Activated CD4-positive, alpha-beta T cell treated with anti-CD3 and anti-CD28 coated beads, Interleukin-10, Interleukin-2, amounts not matched to agents 100 ng/mL and 50 ng/mL, durations not matched to agents 16 hours and 8 hours (primary cell): ENCODE data around the gene ADAMTS17.
A peak's percentile ranks its signal among the peaks of the same experiment; 100 is the strongest.

Source experiments
- DNase-seq: peaks from one replicate; pipeline ENCODE4 v3.0.0-alpha.2; 2020

The ADAMTS17 gene

DNA sequence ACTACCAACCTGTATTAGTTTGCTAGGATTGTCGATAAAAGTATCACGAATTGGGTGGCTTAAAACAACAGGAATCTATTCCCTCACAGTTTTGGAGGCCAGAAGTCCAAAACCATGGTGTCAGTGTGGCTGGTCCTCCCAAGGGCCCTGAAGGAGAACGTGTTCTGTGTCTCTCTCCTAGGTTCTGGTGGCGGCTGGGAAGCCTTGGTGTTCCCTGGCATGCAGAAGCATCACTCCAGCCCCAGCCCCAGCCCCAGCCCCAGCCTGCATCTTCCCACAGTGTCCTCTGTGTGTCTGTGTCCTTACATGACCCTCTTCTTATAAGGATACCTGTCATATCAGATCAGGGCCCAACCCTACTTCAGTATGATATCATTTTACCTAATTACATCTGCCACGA is 336.1 kb downstream of the ADAMTS17 start:
- DNase-seq: no peak

GRCh38 chr15:100005013-100005412 is 336.8 kb downstream of the ADAMTS17 start:
- no peak for DNase-seq

DNA sequence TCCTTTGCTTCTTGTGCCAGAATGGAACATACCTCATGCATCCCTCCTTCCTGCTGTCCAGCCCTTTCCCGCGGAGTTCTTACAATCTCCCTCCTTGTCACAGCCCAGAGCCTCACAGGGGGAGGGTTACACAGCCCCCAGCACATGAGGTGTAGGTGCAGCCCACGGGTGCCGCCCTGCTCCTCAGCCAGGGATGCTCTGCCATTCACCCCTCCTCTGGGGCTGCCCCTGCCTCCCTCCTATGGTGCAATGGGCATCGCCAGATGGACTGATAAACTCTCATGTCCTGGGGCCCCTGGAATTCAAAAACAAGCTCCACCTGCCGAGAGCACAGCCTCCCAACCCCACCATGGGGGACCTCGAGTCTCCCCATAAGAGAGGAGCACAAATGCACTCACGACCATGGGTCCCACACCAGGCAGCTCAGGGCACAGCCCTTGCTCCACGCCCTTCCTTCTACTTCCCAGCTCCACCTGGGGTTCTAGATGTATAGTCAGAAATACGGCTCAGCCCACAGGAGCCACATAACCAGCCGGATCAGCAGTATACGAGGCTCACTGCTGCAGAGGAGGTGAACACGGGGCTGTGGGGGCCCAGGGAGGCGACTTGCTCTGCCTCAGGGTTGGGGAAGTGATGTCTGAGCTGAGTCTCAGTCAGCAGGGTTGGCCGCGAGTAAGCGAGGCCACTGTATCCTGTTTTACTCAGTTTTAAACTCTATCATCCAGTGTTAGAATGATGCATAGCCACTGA is 338.8 kb downstream of the ADAMTS17 start:
- DNase-seq: no peak

- no peak for DNase-seq
Observed at GRCh38 chr15:100002086-100002620, 339.6 kb downstream of the ADAMTS17 start.

- DNase-seq: peak; percentile 28
Observed at GRCh38 chr15:100001405-100001804, 340.4 kb downstream of the ADAMTS17 start.

DNA sequence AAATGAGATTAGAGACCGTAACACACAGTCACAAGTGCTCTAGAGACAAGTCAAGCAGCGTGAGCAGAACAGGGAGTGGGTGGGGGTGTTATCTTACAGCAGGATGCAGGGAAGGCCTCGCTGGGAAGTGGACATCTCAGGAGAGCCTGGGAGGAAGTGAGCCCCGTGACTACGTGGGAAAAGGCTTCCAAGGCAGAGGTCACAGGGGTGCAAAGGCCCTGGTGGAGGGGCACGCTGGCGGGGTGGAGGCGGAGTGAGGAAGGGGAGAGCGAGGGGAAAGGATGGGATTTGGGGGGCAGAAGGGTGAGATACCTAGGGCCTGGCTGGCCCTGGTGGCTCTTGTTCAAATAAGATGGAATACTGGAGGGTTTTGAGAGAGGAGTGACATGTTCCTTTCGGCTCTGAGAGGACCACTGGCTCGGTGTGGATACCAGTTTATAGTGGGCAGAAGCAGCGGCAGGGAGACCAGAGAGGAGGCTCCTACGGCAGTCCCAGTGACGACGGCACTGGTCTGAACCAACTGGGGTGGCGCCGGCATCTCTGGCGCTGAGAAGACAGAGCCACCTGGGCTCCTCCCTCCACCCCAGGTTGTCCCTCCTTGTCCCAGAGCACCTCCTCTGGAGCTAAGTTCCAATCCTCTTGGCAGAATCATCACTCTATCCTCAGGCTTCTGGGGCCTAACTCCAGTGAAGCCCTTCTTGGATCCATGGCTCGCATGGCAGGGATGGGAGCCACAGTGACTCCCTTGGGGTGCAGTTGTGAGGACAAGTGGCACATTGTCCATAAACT is 342.3 kb downstream of the ADAMTS17 start:
- no peak for DNase-seq

GRCh38 chr15:99998661-99999101 is 343.1 kb downstream of the ADAMTS17 start:
- no peak for DNase-seq

DNA sequence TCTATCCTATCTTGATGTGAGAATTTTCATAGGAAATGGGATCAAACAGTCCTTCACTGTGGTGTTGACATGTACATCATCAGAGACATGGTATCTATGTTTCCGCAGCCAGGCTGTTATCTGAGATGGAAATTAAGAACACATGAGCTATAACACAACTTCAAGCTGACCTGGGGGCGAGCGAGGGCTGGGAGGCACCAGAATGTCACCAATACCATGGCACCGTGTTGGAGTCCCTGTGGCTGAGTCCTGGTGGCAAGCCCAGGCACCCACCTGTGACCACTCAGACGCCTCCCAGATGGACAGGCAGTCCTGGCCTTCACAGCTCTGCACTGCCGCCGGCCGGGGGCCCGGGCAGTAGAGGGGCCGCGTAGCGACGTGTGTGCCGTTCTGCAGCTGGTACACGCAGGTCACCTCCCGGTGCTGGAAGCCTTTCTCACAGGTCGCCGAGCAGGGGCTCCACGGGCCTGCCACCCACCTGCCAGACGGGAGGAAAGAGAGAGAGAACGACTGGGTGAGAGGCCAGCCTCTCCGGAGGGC is 344.6 kb downstream of the ADAMTS17 start:
- DNase-seq: no peak

DNA sequence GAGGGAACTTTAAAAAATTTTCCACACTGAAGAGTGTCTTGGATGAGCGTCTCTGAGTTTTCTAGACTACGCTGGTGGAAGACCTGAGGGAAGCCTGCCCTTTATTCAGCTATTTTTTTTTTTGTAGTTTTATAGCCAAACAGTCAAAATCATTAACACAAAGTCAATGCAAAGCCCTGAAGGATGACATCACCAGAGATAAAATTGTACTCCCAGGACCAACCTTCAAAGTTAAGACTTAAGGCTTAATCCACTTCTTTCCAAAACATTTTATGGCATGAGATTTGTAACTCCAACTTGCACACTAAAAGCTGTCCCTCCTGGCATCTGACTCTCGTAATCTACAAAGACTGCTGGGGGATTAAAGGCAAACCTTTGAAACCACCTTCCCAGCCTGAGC is 345.1 kb downstream of the ADAMTS17 start:
- no peak for DNase-seq

DNA sequence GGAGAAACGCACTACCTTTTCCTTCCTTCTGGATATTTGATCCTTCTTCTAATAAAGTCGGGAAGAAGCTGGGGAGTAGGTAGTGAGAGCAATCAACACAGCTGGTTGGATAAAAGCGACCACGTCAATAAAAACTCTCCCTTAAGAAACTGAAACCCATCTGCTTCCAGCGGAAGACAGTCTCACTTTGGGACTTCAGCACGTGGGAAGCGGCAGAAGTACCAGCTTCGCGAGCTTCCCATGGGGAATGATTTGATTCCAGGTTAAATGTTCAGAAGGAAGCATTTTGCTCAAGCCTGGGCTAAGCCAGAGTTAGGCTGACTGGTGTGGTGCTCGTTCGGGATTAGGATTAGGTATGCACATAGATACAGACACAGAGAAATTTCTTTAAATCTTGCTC is 346.2 kb downstream of the ADAMTS17 start:
- no peak for DNase-seq

- no peak for DNase-seq
Observed at GRCh38 chr15:99994849-99995248, 346.9 kb downstream of the ADAMTS17 start.

DNA sequence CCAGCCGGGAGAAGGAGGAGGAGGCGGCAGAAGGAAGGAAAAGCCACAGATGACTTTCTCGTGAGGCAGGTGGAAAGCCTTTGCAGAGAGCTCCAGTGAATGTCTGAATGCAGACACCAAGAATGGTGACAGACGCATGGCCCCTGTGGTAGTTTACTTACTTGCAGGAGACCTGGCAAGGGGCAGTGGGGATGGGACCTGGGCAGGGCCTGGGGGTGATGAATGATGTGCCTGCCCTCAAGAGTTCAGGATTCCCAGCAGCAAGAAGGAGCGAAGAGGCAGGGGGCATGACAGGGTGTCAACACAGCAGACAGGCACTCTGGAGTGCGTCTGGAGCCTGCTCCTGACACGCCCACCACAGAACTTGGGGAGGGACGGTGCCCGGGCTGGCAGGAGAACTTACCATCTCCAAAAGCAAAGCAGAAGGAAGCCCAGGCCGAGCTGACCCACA is 348.1 kb downstream of the ADAMTS17 start:
- no peak for DNase-seq

- no peak for DNase-seq
Observed at GRCh38 chr15:99993262-99993661, 348.5 kb downstream of the ADAMTS17 start.

DNA sequence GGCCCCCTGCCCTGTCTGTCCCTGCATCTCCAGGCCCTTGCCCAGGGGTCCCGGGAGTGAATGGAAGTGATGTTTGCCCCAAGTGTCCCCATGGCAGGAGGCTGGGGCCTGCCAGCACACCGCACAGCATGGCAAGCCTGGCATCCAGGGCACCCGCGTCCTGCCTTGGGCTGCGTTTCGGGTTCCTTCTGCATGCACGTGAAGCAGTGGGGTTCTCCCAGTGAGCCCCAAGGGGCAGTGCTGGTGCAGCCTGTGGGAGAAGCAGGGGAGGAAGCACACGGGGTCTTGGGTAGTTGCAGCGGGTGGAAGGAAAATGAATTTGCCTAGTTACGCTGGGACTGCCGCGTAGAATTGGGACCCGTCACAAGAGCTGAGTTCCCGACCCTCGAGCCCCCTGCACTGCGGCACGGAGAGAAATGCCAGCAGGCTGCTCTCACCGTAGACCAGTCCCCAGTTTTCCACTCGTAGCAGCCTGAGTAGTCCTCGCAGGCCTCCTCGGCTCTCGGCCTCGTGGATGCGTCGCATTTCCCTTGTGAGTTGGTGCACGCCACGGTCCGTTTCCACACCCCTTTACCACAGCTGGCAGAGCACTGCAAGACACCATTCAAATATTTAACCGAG is 349.1 kb downstream of the ADAMTS17 start:
- DNase-seq: no peak

- no peak for DNase-seq
Observed at GRCh38 chr15:99989095-99989494, 352.7 kb downstream of the ADAMTS17 start.

GRCh38 chr15:99987701-99988100 is 354.1 kb downstream of the ADAMTS17 start:
- no peak for DNase-seq

- no peak for DNase-seq
Observed at GRCh38 chr15:99987119-99987506, 354.7 kb downstream of the ADAMTS17 start.

DNA sequence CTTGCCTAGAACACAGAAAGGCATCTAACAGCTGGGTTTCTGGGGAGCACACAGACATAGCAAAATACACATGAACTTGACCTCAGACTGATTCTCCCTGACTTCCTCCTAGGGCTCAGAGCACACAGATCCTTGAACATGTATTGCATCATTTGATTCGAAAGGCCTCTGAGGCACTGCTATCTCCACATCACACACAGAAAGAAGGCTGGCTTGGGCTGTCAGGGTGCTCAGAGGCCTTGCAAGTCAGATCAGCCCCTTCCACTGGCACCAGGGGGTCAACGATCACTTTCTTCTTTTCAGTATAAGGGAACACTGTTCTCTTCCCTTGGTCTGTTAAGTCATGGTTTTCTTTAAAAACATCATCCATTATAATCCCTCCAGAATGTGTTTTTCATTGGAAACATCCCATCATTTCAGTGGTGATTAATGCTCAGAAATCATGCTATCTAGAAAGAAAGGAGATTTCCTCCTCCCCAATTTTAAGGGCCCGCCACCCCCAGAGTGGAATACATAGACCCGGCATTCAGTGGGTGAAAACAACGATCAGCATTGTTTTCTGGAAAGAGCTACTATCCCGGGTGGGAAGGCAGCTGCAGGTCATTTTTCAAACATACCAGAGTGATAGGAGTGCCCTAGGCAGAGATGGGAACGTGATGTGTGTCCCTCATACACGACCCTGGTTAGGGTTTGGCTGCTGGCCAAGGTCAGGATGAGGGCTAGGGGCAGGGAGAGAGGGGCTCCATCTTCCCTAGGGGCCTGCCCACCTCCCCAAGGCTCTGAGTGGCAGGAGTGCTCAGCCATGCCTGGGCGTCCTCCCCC is 355.3 kb downstream of the ADAMTS17 start:
- no peak for DNase-seq

DNA sequence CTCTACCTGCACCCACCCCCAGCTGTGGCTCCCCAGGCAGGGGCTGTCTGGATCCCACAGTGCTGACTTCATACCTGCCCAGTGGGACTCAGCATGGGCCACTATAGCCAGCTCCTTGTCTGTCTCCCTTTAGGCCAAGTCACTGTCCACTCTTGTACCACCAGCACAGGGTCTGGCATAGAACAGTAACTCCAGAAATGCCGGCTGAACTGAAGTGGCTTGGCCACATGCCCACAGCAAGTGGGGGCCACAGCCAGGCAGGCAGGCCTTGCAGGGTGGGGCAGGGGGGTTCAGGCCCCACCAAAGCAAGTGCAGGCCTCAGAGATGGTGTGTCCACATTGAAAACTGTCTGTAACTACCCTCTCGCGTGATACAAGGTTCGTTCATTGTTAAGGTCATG is 355.9 kb downstream of the ADAMTS17 start:
- no peak for DNase-seq

DNA sequence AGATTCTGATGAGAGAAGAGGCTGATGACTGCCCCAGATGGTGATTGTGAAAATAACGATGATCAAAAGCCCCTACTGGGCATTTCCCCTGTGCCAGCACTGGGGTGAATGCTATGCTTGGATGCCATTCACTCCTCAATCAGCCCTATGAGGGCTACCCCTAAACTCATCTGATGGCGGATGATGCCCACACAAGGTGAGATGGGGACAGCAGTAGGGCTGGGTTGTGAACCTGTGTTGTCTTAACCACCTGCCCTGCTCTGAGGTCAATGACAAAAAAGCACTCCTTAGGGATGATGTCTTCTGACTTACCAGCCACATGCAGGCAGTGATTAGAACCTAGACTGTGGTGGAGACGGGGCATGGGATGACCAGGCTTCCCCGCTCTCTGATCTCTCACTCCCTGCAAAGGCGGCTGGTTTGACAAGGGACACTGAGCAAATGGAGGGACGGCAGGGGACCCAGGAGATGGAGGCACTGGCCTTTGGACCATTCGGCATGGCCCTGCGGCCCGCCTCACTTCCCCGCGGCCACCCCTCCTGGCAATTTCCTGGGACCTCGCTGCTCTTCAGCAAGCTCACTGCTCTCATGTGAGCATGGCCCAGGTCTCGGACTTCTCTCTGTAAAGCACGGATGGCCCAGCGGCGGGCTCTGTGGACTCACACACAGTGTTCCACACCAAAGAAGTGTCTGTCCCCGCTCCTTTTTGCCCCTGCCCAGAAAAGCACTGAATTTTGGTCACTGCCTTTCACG is 357.1 kb downstream of the ADAMTS17 start:
- no peak for DNase-seq

DNA sequence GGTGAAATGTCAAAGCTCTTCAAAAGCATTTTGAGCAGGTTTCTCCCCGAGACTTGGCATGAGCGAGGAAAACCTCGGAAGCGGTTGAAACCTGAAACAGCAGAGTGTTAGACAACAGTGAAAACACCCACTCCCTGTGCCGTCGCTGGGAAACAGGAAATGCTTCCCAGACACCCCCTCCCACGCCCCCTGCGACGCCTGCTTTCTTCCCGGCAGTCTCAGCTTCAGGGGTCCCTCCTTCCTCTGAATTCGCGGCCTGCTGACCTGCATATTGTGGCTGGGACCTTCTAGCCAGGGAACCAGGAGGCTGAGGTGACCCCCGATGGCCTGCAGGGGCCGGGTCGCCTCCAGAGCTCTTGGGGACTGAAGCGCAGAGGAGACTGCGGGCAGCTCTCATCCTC is 357.9 kb downstream of the ADAMTS17 start:
- no peak for DNase-seq
